HG03064 (cell line): ENCODE data around the gene PLD1.
"Not testable (repeated sequence)": the region's sequence is repeated elsewhere in the genome, so short reads cannot be mapped to it uniquely, and the experiment has no call there.

Source experiments
- ATAC-seq: cut with Tn5 transposase; IDR thresholded peaks from one replicate; pipeline ENCODE4 v1.9.1; 2021; ENCODE audit warnings: low read depth; ENCODE audit not compliant: unreplicated experiment

Gene PLD1

DNA sequence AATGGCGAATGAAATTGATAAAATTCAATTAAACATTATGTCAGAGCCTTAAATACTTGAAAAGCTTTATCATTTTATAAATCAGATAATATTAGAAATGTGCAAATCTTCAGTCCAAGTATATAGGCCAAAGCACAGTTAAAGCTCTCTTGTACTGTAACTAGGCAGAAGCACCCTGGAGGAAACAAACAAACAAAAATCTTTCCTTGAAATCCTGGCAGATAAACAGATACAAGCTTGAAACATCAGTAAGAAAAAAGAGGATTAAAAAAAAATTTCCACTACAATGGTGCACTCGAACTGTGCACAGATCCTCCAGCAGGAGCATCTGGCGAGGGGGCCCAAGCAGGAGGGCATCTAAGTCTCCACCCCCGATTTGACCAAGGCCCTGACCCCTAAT, 166.6 kb downstream of the PLD1 start:
- ATAC-seq, result no peak

DNA sequence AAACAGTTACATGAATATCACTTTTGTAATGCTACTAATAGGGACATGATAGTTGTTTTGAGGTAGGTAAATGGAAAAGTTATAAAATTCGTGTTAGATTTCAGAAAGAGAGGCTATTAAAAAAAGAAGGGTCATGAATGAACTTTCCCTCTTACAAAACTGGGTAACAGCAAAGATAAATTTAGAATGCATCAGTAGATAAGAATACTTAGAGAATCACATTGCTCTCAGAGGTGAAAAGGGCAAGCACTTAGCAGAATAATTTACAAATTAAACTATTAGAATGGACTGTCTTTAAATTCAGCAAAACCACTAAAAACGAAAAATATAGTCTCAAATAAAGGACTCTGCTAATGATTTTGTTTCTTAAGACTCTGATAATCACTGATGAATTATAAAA, 167.2 kb downstream of the PLD1 start:
- ATAC-seq, result no peak

DNA sequence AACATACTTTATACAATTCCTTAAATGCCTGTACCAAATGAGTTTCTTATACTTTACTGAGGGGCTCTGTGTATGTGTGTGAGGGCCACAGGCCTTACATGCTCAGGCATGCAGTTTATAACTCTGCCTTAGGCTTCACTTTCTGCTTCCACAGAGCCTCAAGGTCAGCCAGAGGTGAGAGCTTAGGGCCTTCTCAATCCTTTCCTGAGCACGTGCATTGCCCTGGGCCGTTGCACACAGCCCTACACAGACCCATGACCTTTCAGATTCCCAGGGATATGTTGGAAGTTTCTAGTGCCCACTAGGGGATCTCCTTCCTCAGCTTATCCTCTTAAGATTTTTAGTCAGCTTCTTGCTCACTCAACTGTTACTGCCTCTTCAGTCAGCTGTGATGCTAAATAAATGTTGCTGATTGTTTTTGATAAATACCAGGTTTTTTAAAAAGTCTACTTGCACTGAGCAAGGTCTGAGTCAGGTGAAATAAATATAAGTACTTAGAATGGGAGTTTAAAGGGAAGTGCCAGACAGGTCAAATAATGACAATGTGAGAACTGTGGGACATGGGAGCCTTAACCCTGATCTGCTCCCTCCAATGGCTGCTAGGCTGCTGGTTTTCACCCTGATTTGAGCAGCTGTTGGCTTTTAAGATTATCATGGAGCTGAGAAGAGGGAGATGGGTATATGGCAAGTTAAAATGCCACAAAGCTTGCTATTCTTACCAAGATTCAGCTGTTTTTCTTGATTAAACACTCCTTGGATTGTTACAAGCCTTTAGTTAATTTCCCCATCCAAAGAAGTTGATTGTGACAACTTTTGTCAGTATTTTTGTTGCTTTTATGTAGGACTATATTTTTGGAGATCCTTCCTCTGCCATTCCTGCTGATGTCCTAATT, 169.5 kb downstream of the PLD1 start:
- ATAC-seq, result no peak

DNA sequence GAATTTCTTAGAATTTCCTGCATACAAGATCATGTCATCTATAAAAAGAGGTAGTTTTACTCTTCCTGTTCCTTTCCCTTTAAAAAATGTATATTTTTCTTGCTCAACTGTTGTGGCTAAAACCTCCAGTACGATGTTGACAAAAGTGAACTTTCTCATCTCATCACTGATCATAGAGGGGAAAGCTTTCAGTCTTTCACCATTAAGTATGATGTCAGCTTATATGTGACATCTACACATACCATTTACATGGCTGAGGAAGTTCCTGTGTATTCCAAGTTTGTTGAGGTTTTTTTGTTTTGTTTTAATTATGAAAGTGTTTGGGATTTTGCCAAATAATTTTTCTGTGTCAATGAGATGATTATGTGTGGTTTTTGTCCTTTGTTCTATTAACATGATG, 173.6 kb downstream of the PLD1 start:
- ATAC-seq, result no peak

DNA sequence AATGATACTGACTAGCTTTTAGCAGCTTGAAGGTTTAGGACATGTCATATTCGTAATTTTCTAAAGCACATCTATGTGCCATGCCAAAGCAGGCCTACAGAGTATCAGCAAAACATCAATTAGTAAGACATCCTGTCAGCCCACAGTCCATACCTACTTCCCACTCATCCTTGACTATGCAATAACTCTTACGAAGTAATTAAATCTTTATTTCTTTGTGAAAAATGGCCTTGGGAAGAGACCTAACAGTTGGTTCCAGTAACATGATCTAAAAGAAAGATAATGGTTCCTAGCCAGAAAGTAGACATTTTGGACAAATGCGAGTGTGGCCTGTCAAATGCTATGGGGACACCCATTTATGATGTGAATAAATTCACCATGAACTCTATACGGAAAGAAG, 177.5 kb downstream of the PLD1 start:
- no peak for ATAC-seq

DNA sequence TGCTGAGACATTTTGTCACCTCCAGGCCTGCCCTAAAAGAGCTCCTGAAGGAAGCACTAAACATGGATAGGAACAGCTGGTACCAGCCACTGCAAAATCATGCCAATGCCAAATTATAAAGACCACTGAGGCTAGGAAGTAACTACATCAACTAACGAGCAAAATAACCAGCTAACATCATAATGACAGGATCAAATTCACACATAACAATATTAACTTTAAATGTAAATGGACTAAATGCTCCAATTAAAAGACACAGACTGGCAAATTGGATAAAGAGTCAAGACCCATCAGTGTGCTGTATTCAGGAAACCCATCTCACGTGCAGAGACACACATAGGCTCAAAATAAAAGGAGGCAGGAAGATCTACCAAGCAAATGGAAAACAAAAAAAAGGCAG, 183.5 kb downstream of the PLD1 start:
- ATAC-seq, result not testable (repeated sequence)

DNA sequence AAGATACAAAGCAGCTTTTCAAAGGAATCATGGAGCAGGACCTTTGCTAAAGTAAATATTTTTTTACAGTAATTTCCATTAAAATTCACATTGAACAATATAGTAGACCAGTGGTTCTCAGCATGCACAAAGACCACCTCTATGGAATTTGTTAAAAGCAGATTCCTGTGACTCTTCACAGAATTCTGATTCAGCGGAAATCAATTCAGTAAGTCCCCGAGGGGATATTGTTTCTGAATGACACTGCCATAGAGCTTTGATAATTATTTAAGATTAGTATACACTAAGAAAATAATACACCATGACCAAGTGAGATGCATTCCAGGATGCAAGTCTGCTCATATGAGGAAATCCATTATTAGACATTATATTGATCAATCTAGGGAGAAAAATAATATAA, 188.2 kb downstream of the PLD1 start:
- ATAC-seq, result no peak

DNA sequence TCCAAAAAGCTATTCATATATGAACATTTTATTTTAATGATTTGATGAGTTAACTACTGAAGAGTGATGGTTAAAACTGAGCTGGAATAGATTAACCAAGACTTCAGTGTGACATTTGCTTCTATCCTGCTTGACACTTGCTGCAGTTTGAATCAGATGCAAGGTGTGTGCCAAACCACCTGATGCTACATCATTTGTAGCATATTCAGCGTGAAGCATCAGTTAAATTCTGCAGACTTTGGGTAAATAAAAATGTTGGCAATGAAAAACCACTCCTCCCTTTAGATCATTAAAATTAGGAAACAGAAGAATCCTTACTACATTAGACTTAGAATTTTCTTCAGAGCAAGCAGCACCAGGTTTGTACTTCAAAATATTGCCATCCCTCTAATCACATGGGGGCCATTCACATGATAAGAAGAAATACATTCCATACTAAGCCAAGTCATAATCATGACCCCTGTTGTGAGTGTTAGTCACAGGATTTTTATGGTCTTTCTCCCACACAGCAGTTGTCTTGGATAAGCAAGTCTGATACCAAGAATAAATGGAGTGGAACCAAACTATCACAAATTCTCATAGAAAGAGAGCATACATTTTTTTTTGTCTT, 189.4 kb downstream of the PLD1 start:
- ATAC-seq, result no peak

DNA sequence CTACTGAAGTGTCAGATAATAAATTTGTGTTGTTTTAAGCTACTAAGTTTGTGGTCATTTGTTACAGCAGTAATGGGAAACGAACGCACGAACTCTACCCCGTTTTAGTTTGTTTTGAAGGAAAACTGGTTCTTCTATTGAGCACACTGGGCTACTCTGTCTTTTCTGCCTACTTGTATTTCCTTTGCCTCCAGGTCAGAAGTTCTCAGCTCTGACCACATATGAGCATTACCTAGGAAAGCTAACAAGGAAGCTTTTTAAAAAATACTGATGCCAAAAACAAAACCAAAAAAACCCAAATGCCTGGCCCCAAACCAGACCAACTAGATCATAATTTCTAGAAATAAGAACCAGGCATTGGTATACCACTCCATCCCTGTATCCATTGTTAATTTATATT, 193.5 kb downstream of the PLD1 start:
- ATAC-seq, result no peak

DNA sequence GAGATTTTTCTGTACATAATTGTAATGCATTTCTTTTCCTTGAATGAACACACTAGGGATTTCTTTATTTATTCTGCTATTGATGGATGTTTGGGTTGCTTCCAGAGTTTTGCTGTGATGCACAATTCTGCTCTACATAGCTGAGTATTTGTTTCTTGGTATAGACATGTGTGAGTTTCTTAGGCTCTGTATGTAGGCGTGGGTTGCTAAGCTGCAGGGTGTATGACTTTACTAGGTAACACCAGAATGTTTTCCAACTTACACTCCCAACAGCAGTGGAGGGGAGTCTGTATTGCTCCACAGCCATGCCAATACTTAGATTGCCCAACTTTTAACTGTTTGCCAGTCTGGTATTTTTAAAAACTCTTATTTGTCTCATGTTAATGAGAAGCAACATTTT, 194.6 kb downstream of the PLD1 start:
- no peak for ATAC-seq

DNA sequence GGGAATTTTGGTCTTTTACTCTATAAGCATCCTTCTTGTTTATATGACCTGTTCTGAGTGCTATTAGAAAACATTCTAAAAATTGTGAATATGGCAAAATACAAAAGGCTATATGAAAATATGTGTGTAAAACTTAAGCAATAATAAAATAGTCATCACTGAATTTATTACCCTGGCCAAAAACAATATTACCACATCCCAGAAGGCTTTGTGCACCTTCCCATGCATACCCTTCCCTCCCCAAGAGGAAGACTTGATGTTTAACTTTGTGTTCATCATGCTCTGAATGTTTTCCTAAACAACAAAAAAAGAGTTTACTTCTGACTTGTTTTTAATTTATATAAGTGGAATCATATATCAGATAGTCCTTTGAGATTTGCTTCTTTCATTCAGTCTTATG, 195.0 kb downstream of the PLD1 start:
- ATAC-seq, result no peak

DNA sequence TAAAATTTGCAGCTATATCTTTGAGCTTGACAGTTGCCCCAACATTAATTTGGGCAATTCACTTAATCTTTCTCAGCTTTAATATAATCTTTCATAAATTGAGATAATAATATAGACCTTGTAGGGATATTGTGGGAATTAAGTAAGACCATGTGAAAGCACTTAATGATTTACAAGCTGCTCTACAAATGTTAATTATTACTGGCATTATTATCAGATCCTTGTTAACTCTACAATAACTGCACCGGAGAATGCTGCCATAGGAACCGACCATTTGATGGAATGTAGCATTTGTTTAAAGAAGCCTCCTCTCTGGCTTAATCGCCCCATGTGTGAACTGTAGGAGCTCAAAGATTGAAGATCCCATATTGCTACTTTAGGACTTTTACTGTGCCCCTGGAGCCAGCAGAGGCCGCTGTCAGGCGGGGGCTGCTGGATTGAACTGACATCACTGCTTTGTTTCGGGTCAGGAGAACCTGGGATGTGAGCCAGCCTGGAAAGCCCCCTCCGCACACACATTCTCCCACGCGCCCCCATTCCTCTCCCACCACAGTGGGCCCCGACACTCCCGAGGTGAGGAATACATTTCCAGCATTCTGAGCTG, 195.9 kb downstream of the PLD1 start:
- ATAC-seq, result no peak

DNA sequence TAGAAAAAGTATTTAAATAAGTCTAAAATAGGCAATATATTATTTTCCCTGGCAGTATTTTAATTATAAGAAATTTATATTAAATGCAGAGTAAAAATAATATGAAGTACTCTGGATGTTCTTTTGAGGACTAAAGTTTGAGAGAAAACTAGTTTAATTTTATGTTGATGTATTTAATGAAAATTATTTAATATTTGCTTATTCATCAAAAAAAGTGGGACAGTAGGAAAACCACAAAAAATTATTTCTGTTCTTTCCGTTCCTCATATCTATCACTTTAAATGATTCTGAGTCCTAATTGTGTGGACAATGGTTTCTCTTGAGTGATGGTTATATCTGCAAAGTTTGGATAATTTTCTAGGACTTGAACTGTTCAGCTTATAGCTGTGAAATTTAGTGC, 202.8 kb downstream of the PLD1 start:
- no peak for ATAC-seq

DNA sequence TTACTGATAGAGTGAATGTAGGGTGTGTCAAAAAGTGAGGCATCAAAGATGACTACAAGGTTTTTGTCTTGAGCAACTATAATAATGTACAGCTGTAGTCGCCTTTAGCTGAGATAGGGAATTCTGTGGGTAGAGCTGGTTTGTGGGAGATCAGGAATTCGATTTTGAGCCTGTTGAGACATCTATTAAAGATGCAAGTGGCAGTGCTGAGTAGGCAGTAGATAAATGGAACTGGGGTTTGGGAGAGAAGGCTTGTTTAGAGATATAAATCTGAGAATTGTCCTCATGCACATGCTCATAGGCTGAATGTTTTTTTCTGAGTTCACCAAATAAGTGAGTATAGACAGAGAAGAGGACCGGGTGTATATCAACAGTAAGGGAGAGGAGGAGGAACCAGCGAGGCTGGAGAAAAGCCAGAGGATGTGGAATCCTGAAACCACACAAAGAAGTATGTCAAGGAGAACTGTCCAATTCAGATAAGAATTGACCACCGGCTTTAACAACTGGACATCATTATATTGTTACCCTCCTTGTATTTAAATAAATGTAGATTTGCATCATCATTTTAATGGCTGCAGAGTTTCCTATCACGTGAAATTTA, 204.0 kb downstream of the PLD1 start:
- ATAC-seq, result no peak

DNA sequence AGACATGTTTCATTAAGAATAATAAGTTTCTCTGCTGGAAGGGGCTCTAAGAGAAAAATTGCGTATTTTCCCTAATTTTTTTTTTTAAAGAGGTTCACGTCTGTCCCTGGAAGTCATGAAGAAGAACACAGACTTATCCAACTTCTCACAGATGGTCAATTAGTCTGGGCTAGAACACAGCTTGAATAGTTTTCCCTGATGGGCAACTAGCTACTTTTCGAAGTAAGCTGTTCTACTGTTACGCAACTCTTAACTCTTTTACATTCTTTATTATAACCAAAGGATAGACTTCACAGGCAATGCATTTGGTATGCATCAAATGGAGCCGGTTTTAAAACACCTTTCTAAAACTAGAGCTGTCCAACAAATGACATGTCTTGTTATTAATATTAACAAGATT, 205.9 kb downstream of the PLD1 start:
- no peak for ATAC-seq

DNA sequence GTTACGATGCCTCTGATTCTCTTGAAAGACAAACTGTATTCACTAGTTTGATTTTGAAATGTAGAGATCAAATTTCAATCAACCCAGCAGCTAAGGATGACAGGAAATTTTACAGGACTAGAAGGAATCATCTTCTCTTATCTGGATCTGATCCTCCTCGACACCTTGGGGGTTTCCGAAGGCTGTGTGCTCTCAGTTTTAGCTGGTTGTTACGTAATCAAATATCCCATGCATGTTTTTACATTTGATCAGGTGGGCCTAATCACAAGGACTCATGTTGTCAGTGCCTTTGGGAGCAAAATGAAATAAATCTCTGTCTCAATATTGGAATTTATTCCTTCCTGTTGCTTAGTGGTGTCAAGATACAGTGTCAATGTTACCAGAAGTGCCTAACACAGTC, 208.2 kb downstream of the PLD1 start:
- no peak for ATAC-seq

DNA sequence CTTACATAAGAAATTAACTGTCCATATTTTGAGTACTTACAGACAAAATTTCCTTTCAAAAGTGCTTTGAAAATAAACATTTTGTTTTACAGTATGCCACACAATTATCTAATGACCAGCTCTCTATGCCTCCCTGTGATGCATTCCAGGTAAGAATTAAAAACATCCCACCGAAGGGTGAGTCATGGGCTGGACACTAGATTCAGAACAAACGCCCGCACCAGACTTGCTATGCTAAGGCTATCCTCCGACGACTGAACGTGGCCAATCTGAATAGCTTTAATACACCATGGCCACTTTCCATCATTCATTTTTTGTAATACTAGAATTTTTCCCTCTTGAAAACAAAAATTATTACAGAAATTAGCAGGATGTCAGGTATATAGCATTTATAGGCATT, 210.3 kb downstream of the PLD1 start:
- no peak for ATAC-seq

DNA sequence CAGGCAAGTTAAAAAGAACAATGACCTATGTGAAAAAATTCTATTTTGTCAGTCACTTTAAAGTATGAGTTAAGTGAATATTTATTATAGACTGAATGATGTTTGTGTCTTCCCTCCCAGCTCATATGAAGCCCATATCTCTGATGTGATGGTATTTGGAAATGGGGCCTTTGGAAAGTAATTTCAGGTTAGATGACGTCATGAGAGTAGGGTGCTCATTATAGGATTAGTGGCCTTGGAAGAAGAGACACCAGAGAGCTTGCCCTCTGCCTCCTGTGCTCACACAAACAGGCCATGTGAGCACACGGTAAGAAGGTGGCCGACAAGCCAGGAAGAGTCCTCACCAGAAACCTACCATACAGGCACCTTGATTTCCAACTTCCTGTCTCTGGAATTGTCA, 211.3 kb downstream of the PLD1 start:
- ATAC-seq, result no peak

DNA sequence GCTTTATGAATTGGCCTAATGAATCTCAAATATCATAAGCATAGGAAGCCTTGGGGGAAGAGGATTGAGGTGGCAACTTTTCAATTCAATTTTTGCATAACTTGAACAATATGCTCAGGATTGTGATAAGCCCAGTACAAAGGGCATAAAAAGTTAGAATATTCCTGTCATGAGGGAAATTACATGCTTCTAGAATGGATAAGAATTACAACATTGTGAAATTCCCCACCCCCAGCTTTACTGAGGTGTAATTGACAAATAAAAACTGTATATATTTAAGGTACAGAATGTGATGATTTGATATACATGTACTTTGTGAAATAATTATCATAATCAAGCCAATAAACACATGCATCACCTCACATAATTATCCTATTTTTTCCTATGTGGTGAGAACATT, 217.5 kb downstream of the PLD1 start:
- no peak for ATAC-seq

DNA sequence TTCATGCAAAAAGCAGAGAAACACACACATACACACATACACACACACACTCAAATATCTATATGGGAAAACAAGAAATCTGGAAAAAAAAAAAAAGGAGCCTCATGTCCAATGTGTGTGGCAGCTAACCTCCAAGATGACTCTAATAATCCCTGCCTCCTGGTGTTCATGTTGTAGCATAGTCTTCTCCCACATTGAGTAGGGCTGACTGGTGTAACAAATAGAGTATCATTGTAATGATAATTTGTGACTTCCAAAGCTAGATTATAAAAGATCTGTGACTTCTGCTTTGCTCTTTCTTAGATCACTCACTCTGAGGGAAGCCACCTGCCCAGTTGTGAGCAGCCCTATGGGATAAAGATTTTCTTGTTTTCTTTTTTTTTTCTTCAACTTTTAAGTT, 219.2 kb downstream of the PLD1 start:
- no peak for ATAC-seq

DNA sequence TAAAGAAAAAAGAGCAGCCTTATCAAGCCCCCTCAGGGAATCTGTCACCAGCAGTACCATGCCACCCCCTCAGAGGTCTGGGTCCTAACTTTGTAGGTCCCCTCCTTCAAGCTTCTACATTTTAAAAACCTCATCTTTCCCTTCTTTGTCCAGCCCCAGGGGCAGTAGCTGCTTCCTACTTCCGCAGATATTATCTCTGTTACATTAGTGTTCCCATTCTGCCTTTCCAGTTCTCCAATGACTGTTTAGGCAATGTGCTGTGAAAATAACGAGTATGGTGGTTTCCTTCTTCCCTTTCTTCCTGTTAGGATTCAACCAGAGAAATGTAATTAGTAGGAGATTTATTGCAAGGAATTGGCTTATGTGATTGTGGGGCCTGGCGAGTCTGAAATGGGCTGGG, 224.0 kb downstream of the PLD1 start:
- ATAC-seq, result no peak

DNA sequence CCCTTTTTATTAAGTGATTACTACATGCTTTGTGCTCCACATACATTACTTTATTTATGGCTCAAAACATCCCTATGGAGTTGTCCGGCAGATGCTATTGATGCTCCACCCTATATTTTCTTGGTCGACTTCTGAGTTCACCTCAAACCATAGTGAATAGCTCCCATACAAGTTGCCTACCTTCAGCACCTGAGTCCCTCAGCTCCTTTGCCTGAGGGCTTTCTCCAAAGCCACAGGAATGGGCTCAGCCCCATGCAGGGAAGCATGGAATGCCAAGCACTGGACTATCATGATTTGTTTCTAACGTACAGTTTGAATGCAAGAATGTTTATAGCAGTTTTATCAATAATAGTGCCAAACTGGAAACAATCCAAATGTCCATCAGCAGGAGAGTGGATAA, 225.2 kb downstream of the PLD1 start:
- ATAC-seq, result no peak
